IPS DF 4.7 (cell line): ENCODE measurements around the gene PRR5.

Experiments
- DNase-seq: peaks from one replicate; pipeline ENCODE4 v3.0.0-alpha.2; 2013; ENCODE audit warnings: low spot score; ENCODE audit errors: extremely low read depth

The PRR5 gene

DNA sequence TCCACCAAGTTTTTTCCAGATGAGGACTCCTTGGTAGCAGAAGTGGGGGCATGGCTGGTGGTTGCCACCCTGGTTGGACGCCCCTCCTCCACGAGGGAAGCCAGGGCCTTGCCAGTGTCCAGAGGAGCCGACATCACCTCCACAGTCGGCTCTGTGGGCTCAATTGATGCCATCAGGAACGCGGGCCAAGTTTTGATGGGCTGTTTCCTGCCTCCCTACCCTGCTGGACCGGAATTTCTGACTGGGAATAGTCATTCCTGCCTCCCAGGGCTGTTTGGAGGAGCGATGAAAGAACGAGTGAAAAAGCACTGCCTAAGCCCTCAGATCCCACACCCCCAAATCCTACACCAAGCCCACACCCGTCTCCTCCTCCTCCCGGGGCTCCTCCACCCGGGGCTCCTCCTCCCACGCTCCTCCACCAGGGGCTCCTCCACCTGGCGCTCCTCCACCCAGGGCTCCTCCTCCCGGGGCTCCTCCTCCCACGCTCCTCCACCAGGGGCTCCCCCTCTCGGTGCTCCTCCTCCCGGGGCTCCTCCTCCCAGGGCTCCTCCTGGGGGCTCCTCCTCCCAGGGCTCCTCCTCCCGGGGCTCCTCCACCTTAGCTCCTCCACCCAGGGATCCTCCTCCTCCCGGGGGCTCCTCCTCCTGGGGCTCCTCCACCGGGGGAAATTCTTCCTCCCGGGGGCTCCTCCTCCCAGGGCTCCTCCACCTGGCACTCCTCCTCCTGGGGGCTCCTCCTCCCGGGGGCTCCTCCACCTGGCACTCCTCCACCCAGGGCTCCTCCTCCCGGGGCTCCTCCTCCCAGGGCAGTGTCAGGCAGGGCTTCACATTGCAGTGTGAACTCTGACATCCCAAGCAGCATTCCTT is 10.0 kb upstream of the PRR5 start:
- no peak for DNase-seq

- no peak for DNase-seq
Observed at GRCh38 chr22:44692662-44693007, 9.4 kb upstream of the PRR5 start.

- no peak for DNase-seq
Observed at GRCh38 chr22:44693145-44693544, 8.9 kb upstream of the PRR5 start.

GRCh38 chr22:44693756-44694155 is 8.2 kb upstream of the PRR5 start:
- DNase-seq, result no peak

GRCh38 chr22:44697423-44698141 is 4.4 kb upstream of the PRR5 start:
- no peak for DNase-seq

DNA sequence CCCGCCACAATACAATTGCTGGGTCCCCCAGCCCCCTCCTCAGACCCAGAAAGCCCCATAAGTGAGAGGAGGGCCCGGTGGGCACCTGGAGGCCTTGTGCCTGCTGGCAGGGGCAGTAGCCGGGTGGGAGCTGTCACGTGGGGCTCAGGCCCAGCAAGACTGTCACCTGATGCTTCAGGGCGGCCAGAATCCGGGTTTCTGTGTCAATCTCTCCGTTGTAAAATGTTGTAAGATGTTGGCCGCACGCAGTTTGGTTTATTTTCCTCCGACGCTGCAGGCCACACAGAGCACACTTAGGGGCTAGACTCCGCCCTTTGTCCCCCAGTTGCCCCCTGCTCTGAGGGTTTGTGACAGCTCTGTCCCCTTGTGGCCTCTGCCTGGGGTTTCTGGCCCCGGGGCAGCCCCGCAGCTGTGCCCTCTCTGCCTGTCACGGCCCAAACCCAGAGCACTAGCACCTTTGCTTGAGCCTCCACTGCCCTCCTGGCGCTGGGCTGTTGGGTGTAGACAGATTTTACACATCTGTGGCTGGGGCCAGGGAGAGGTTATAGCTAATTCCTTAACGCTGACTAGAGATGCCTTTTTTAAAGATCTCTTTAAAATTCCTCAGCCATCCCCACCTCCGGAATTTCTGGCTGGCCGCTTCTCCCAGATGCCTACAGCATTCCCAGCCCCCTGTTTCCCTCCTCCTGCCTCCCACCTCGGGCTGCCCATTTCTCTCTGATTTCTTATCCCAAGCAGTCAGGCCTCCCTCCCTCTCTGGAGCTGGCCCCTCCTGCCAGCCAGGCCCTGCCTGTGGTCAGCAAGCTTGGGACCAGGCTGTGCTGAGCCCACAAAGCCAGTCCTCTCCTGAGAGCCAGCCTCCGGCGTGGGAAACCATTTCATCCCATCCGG is 3.2 kb upstream of the PRR5 start:
- no peak for DNase-seq

GRCh38 chr22:44700456-44700855 is 1.5 kb upstream of the PRR5 start:
- no peak for DNase-seq

- DNase-seq, result no peak
Observed at GRCh38 chr22:44701187-44701790, 715 bp upstream of the PRR5 start.

DNA sequence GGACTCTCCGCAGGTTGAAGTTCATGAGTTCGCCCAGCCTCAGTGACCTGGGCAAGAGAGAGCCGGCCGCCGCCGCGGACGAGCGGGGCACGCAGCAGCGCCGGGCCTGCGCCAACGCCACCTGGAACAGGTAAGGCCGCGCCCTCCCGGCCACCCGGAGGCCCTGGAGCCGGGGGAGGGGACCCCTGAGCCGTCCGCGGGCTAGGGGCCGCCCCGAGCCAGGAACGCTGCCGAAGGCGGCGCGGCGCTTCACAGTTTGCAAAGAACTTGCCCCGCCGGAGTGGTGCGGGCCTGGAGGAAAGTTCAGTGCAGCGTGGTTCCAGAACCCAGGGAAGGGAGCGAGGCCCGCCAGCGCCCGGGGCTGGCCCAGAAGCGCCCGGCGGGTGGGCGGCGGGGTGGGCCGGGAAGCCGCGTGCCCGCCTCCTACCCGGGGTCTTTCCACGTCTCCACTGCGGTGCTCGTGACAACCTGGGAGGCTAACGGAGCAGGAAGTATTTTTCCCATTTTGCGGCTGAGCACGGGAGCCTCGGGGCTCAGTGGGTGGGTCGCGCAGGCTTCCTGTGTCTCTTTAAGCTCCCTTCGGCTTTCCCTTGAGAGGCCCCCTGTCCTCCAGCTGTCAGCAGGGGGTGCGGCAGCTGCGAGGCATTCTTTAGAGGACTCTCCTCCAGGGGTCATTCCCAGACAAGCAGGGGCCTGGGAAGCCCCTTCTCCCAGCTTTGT is 635 bp downstream of the PRR5 start:
- no peak for DNase-seq

DNA sequence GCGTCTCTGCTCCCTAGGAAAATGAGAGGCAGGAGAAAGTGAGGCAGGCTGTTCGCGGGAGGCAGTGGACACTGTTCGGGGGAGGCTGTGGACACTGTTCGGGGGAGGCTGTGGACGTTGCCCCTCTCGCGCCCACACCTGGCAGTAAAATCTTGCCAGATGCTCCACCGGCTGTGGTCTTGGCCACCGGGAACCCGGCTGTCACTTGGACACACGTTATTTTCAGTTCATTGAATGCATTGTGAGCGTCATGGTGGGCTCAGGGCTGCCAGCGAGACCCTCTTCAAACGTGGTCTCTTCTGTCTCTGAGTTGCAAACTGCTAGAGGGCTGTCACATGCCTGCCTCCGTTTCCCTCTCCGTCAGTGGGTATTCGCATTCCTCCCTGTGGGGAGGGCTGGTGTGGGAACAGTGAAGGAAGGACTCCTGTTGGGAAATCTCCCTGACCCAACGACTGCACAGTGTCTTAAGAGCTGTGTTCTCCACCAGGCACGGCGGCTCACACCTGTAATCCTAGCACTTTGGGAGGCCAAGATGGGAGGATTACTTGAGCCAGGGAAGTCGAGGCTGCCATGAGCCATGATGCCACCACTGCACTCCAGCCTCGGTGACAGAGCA is 1.4 kb downstream of the PRR5 start:
- no peak for DNase-seq

DNA sequence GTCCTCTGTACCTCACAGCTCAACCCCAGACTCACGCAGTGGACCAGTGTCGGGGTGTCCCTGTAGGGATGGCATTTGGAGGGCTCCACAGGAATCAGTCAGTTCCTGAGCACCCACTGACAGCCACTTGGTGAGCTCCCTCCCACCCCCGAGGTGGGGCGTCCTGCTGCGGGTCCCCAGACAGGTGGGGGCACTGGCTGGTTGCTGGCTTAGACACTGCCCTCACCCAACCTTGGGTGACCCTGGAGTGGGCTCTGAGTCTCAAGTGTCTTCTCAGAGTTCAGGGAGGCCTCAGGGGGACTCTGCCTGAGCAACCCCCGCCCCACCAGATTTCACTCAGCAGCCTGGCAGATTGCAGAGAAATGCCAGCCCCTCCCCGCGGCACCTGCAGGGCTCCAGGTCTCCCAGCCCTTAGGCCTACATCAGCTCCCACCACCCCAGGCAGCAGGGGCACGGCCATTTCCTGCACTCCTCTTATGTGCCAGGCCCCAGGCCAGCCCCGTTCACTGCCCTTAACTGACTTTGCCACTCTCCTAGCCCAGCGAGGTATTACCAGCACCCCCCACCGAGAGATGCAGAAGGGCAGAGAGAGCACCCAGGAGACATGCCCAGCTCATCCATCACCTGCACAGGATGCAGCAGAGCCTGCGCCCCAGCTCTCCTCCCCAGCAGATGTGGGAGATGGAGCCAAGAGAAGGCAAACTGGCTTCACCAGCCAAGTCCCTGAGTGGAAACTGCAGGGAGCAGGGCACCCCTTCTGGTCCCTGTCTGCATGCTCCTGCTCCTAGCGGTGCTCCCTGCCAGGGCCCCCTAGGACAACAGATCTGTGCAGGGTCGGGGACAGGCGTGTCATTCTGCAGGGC is 2.4 kb downstream of the PRR5 start:
- no peak for DNase-seq

DNA sequence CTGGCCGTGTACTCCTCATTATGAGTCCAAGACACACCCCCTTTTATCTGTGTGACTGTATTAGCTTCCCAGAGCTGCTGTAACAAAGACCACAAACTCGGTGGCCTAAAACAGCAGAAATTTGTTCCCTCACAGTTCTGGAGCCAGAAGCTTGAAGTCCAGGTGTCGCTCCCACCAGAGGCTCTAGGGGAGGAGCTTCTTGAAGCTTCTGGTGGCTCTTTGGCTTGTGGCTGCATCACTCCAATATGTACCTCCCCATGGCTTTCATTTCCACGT is 3.0 kb downstream of the PRR5 start:
- no peak for DNase-seq

DNA sequence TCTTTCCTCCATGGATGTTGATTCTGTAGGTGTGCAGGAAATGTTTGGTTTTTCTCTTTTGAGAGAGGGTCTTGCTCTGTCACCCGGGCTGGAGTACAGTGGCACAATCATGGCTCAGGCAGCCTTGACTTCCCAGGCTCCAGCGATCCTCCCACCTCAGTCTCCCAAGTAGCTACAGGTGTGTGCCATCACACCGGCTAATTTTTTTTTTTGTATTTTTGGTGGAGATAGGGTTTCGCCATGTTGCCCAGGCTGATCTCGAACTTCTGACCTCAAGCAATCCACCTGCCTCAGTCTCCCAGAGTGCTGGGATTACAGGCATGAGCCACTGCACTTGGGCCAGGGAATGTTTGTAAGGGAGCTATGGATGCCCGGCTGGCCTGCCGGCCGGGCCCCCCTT is 4.5 kb downstream of the PRR5 start:
- no peak for DNase-seq

DNA sequence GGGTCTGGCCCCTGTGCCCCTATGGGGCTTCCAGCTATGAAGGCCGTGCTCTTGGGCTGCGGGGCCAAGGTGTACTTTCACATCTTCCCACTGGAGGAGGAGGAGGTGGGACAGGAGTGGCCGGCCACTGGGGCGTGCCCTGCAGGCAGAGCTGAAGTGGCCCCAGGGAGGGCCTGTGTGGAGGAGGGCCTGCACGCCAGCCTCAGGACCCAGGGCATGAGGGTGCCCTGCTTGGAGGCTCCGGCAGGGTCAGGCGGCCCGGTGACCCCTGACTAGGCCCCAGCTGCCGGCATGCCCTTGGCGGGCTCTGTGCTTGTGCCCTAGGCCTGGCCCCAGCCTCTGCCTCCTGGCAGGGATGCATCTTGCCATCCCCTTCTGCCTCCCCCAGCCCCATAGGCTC is 5.2 kb downstream of the PRR5 start:
- DNase-seq, result no peak

DNA sequence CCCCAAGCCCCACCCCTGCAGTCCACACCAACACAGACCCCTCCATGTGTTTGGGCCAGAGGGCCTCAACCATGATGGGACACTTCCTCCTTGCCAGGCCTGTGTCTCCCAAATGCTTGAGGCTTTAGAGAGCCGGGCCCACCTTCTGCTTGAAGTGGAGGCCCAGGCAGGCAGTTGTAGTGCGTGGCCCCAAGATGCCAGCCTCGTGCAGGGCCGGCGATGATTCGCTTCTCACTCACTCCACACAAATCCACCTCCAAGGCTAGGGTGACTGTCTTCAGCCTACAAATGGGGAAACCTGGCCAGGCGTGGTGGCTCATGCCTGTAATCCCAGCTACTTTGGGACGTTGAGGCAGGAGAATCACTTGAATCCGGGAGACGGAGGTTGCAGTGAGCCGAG is 5.7 kb downstream of the PRR5 start:
- DNase-seq, result no peak

DNA sequence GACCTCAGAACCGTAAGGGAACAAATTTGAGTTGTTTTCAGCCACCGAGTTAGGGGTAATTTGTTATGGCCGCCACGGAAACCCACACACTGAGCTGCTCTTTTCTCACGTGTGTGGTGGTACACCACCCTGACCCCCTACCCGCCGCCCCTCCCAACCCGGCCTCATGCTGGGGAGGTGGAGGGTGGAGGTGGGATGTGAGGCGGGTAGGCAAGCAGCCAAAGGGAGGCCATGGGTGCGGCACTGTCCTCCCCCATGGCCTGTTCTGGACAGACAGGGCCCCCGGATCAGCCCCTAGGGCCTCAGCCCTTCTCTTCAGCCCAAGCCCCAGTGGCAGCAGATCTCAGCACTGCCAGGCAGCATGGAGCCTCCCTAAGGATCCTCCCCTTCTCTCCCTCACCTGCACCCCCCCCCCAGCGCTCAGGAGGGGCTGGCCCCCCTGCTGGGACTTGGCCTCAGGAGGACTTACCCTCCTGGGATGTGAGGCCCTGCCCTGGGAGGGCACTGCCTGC is 7.9 kb downstream of the PRR5 start:
- no peak for DNase-seq

- DNase-seq, result no peak
Observed at GRCh38 chr22:44710474-44711240, 8.7 kb downstream of the PRR5 start.

- DNase-seq, result no peak
Observed at GRCh38 chr22:44711241-44711560, 9.2 kb downstream of the PRR5 start.
